GM10266 (cell line): ENCODE measurements around the gene RHO.
"Not testable (repeated sequence)": the region's sequence is repeated elsewhere in the genome, so short reads cannot be mapped to it uniquely, and the experiment has no call there.

Experiments
- DNase-seq: peaks from one replicate; pipeline ENCODE4 v3.0.0; 2012; ENCODE audit errors: extremely low spot score
- CTCF ChIP-seq: IDR thresholded peaks from 2 replicates; pipeline ENCODE4 v1.5.1; 2012; ENCODE audit warnings: mild to moderate bottlenecking, low read depth; ENCODE audit not compliant: control insufficient read depth, insufficient read depth; ENCODE audit errors: missing control alignments

The RHO gene

GRCh38 chr3:129528589-129529100 lies at the start of gene RHO:
Gene RHO (plus strand): TSS chr3:129528639. CDS start chr3:129528734, 95 bp downstream.
- no peak for TF ChIP-seq CTCF
- no peak for DNase-seq

DNA sequence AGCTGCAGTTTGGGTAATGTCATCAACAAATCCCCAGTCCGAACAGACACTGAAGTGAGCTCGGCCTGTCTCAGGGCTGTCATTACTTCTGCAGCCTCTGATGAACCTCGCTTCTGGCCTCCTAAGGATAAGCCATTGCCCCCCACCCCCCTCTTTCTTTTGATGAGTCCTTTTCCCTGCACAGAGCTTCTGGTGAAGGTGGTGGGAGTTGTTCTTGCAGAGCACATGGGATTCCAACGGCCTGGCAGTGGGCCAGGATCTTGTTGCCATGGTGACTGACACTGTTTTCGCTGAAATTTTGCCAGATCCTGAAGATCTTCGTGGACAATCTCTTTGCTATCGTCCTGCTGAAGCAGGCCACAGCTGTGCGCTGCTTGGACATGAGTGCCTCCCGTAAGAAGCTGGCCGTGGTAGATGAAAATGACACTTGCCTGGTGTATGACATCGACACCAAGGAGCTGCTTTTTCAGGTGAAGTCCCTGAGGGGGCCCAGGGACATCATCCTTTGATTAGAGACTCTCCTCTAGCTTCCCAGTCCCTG lies 47.1 kb upstream of the RHO start:
- DNase-seq = not testable (repeated sequence)

DNA sequence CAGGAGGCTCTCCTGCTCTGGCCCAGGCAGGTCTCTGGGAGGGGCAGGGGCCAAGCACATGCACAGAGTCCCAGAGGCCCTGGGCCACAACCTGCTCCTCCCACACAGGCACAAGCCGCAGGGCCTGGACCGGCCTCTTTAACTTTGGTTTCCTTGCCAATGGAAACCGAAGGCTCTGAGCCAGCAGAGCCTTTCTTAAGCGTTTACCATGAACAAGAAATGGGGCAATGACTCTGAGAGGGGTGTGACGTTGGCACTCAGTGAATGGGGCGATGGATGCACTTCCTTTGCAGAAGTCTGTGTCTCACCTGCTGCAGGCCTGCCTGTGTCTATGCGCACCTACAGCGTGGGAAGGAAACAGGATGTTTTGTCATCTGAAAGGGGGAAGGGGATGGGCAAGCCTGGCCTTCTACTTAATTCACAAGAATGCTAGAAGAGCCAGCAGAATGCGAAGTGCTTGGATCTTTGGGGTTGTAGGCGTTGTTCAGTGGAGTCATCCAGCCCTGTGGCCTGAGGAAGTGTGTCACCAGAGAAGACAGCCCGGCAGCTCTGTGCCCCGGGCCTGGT lies 46.6 kb upstream of the RHO start:
- no peak for DNase-seq

GRCh38 chr3:129482721-129483120 lies 45.7 kb upstream of the RHO start:
- TF ChIP-seq CTCF = no peak
- no peak for DNase-seq

More for the DNA sequence above, 46.6 kb upstream of the RHO start:
- TF ChIP-seq CTCF = no peak

DNA sequence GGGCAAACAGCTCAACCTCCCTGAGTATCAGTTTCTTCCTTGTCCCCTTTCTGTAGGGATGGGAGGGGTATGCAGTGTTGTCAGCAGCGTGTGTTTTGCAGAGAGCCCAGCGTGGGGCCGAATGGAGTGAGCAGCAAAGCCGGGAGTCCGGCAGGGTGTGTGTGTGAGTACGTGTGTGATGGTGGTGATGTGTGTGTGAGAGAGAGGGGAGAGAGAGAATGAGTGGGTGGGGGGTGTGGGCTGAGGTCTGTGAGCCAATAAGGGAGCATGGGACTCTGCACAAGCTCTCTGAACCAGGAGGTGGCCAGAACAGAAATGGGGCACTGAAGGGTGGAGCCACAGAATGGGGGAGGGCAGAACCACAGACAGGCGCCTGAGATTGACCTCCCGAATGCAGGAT lies 44.6 kb upstream of the RHO start:
- TF ChIP-seq CTCF = no peak
- DNase-seq = no peak

- DNase-seq = not testable (repeated sequence)
Observed at GRCh38 chr3:129485146-129485545, 43.3 kb upstream of the RHO start.

DNA sequence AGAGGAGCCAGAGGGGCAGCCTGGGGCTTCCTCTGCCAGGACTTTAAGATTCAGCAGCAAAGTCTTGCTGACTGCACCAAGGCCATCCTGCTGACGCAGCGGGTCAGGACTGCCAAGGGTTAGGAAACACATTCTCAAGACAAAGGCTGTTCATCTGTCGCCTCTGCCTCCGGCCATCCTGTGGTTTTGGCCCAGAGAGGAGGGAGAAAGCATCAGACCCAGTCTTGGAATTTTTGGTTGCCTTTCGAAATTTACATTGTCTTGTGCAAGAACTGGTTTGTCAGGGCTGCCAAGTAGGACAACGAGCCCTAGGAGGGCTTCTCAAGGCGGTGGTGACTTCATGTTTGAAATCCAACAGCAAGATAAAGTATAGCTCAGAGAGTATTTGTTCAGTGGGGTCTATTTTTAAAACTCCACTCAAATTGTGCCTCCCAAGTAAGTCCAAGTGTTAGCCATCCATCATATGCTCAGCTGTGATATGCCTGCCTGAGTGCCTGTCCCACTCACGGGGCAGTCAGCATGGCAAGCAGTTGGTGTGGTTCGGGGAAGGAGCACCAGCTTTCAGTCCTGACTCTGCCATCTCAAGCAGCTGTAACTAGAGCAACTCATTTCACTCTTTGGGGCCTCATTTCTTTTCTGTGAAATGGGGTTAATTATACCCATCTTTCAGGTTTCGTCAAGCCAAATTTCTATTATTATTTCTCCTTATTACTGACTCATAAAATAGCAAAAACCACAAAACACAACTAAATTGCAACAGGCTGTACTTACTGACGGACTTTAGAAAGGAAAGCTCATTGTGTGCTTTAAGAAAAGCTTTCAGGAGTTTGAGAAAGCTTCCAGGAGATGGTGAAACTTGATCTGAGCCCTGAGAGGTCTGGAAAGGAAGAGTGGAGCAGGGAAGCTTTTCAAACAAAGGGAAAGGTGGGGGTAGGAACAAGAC lies 42.4 kb upstream of the RHO start:
- TF ChIP-seq CTCF = no peak
- no peak for DNase-seq

- TF ChIP-seq CTCF = no peak
- no peak for DNase-seq
Observed at GRCh38 chr3:129486664-129487035, 41.8 kb upstream of the RHO start.
